GM12865 (cell line): ENCODE results near the gene ACOXL.

Experiments used
- DNase-seq: peaks from one replicate; pipeline ENCODE4 v3.0.0; 2010; ENCODE audit warnings: low read depth
- H3K4me3 ChIP-seq: 2 replicates; pipeline ENCODE4 v1.5.1; 2011; ENCODE audit warnings: mild to moderate bottlenecking, low read depth, low read length, control low read depth
- TF ChIP-seq, protein P1 (sequence below): IDR thresholded peaks from 2 replicates; pipeline ENCODE4 v1.5.1; 2011; ENCODE audit warnings: low read length, control low read depth, low read depth, inconsistent platforms; ENCODE audit not compliant: insufficient read depth; ENCODE audit errors: missing control alignments

ACOXL gene

DNA sequence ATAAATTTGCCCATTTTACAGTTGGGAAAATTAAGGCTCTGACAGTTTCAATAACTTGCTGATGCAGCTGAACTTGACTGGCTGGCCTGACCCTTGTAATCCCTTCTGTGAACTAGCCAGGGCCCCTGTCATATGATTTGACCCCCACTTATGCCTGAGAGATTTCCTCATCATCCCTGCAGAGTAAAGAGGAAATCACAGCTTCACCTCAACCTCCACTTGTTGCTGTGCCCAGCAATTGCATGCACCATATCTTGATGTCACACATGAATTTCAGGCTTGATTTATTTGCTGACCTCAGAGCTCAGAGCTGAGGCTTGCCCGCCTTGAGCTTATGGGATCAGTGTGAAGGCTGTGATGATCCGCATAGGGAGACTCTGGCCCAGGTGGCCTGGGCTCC is 108.1 kb downstream of the ACOXL start:
- no peak for DNase-seq
- TF ChIP-seq, protein P1, sequence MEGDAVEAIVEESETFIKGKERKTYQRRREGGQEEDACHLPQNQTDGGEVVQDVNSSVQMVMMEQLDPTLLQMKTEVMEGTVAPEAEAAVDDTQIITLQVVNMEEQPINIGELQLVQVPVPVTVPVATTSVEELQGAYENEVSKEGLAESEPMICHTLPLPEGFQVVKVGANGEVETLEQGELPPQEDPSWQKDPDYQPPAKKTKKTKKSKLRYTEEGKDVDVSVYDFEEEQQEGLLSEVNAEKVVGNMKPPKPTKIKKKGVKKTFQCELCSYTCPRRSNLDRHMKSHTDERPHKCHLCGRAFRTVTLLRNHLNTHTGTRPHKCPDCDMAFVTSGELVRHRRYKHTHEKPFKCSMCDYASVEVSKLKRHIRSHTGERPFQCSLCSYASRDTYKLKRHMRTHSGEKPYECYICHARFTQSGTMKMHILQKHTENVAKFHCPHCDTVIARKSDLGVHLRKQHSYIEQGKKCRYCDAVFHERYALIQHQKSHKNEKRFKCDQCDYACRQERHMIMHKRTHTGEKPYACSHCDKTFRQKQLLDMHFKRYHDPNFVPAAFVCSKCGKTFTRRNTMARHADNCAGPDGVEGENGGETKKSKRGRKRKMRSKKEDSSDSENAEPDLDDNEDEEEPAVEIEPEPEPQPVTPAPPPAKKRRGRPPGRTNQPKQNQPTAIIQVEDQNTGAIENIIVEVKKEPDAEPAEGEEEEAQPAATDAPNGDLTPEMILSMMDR, result no peak
- no peak overlapping the region for H3K4me3 ChIP-seq

DNA sequence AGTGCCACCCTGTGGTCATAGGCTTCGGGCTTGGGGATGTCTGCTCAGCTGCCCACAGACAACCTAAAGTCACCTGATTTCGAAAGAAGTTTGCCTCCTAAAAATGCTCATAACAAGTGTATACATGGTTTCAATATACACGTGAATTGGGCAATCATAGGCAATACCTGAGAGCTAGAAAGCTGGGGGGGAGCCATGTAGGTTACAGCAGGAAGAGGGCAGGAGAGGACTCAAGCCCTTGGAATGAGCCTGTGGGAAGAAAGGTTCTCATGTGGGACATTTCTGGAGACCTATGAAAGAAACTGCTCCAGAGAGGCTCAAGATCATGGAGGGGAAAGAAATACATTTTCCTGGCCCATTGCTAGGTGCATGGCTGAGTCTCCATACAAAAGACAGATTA is 109.7 kb downstream of the ACOXL start:
- no peak overlapping the region for H3K4me3 ChIP-seq
- TF ChIP-seq, protein P1, result no peak
- DNase-seq, result no peak

- TF ChIP-seq, protein P1, result no peak
- no peak overlapping the region for H3K4me3 ChIP-seq
- DNase-seq, result no peak
Measured at GRCh38 chr2:110843496-110843895, 111.1 kb downstream of the ACOXL start.

DNA sequence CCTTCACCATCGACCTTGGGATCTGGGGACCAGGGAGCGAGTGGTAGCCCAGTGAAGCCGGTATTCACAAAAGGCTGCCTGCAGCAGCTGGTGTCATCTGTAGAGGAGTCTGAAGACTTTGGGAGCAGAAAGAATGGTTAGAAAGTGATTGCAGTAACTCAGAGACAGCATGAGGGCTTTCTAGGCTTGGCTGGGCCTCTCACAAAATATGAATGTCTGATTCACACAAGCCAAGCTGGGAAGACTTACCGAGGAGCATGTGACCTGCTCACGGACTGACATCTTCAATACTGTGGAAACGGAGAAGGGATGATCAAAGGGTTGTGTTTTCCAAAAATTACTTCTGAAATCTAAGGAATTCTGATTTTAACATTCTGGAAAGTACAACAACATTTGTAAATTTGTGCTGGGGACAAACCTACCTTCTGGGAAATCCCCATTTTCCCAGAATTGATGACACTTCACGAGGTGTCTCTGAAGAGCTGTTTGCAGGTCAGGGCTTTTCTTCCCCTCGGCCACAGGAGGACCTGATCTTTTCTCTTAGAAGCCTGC is 111.7 kb downstream of the ACOXL start:
- no peak overlapping the region for H3K4me3 ChIP-seq
- TF ChIP-seq, protein P1, result no peak
- no peak for DNase-seq

DNA sequence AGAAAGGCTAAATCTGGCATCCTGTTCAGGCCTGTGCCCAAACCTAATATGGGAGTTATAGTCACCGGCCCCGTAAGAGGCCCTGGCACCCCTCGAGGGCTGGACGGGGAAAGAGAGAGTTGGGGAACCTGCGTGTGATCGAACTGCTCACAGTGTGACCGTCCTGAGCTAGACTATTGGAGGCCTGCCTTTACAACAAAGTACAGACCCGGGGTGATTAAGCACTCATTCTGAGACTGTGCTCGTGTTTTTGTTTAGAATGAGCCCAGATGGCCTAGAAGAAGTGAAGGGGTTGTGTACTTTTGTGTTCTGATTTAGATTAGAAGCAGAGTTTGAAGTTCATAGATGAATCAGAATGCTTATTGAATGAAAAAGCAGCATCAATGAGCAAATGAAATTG is 115.3 kb downstream of the ACOXL start:
- H3K4me3 ChIP-seq, result no peak overlapping the region
- no peak for DNase-seq
- TF ChIP-seq, protein P1, result no peak

GRCh38 chr2:110848071-110848470 is 115.7 kb downstream of the ACOXL start:
- TF ChIP-seq, protein P1, result no peak
- H3K4me3 ChIP-seq, result no peak overlapping the region
- no peak for DNase-seq

- DNase-seq, result no peak
- H3K4me3 ChIP-seq, result no peak overlapping the region
- TF ChIP-seq, protein P1, result no peak
Measured at GRCh38 chr2:110848519-110849030, 116.2 kb downstream of the ACOXL start.
